Measurements from ENCODE around the gene MARK1. TPM values are rescaled to one million over a fixed set of nuclear protein-coding genes. Genes with fewer than 3 reads are reported as not detected.

Gene MARK1
- polyA plus RNA-seq, 1 of the 3 experiments (the other 2 are of a cell fraction) = 3.1 TPM

DNA sequence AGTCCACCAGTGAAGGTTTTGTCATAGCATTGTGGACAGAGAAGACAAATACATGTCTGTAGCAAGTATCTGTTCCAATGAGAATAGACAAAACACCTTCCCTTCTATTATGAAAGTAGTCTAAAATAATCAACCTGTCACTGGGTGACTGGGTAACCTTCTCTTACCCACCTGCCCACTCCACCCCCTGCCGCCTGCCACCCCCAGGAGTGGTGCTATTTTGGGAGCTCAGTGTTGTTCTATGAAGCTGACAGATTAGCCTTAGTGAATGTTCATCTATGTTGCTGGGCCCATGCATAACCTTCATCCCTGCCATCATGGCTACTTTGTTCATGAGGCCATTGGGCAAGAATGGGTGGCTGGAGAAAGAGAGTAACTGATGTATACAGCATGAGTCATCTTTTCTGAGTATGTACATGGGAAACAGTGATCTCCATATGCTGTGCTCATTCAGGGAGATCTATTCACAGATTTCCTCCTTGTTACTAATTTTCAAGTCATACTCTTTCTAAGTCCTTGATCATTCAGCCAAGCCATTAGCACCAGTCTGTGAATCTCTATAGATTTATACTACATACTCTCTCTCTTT, 24.8 kb downstream of the MARK1 start:
- CTCF ChIA-PET = no interaction called here
- POLR2A ChIA-PET = no interaction called here

GRCh38 chr1:220556641-220557040, 28.7 kb downstream of the MARK1 start:
- Histone ChIP-seq H3K9me2 (no peaks in the 10 kb centered on the region), H3K27ac (ENCODE audit: low read depth in 2 of 2, low read length in 1 of 2) (no peak overlapping the region), H3K9ac (no peak overlapping the region), H3F3A (replicated peaks; ENCODE audit: insufficient read depth) (peaks cover 5% of the 10 kb centered on the region), H3K27me3 (ENCODE audit: insufficient read depth) (no peaks in the 10 kb centered on the region), H3K79me2 (ENCODE audit: insufficient read depth) (no peaks in the 10 kb centered on the region), H3K4me1 (ENCODE audit: control insufficient read depth in 1 of 2, insufficient read depth in 2 of 2, low read depth in 1 of 2, low read length in 1 of 2) (peaks cover 0 to 6% of the 10 kb centered on the region in 2 experiments; a peak in 1 of 4 replicates), H4K20me1 (ENCODE audit: insufficient read depth) (no peaks in the 10 kb centered on the region), H3K4me2 (no peak overlapping the region), H3K36me3 (replicated peaks in 1 of 2; ENCODE audit: control insufficient read depth in 1 of 2, insufficient read depth in 2 of 2, low read length in 1 of 2) (no peaks in the 10 kb centered on the region), H3K4me3 (ENCODE audit: low read depth in 2 of 2, low read length in 1 of 2) (no peak overlapping the region), H3K9me3 (no peaks in the 10 kb centered on the region), H2AFZ (ENCODE audit: low read depth) (no peak overlapping the region)
- TF ChIP-seq CHD2 (IDR thresholded peaks at IDR 0.05; ENCODE audit: low read length, partially characterized antibody) (no peak), GATA2 (CRISPR knock-in tag; IDR thresholded peaks at IDR 0.05) (no peak)
- POLR2A ChIA-PET = no interaction called here
- CTCF ChIA-PET = interaction anchor here (1.4 kb wide), 1 partner anchor 9 kb away, joined by 3 read pairs; no protein-coding TSS in a partner anchor
- no peak for DNase-seq

More for the DNA sequence above, 24.8 kb downstream of the MARK1 start:
- H2AFZ ChIP-seq (ENCODE audit: low read depth) = no peak overlapping the region
- no peaks in the 10 kb centered on the region for H3K36me3 ChIP-seq (replicated peaks in 1 of 2; ENCODE audit: control insufficient read depth in 1 of 2, insufficient read depth in 2 of 2, low read length in 1 of 2)
- peaks cover 5% of the 10 kb centered on the region for H3F3A ChIP-seq (replicated peaks; ENCODE audit: insufficient read depth)
- no peak for DNase-seq
- no peaks in the 10 kb centered on the region for H3K27me3 ChIP-seq (ENCODE audit: insufficient read depth)
- H3K9me3 ChIP-seq = no peaks in the 10 kb centered on the region
- H3K4me2 ChIP-seq = no peak overlapping the region
- 100% methylated on average over 1 of the region's 1 CpG for WGBS (ENCODE audit: low lambda C conversion rate)
- H3K9ac ChIP-seq = no peak overlapping the region
- H3K79me2 ChIP-seq (ENCODE audit: insufficient read depth) = no peaks in the 10 kb centered on the region
- H3K4me1 ChIP-seq (ENCODE audit: control insufficient read depth in 1 of 2, insufficient read depth in 2 of 2, low read depth in 1 of 2, low read length in 1 of 2) = peaks cover 0 to 8% of the 10 kb centered on the region in 2 experiments; a peak in 1 of 4 replicates
- no peaks in the 10 kb centered on the region for H3K9me2 ChIP-seq
- H3K27ac ChIP-seq (ENCODE audit: low read depth in 2 of 2, low read length in 1 of 2) = no peak overlapping the region
- H3K4me3 ChIP-seq (ENCODE audit: low read depth in 2 of 2, low read length in 1 of 2) = no peak overlapping the region
- H4K20me1 ChIP-seq (ENCODE audit: insufficient read depth) = no peaks in the 10 kb centered on the region
- no peak for TF ChIP-seq SMC3 (IDR thresholded peaks at IDR 0.05; ENCODE audit: low read depth, low read length)
- peak; percentile 31; the same call in 1 of the 2 replicates for TF ChIP-seq FOSL2 (IDR thresholded peaks at IDR 0.05; ENCODE audit: borderline replicate concordance, low read depth)

DNA sequence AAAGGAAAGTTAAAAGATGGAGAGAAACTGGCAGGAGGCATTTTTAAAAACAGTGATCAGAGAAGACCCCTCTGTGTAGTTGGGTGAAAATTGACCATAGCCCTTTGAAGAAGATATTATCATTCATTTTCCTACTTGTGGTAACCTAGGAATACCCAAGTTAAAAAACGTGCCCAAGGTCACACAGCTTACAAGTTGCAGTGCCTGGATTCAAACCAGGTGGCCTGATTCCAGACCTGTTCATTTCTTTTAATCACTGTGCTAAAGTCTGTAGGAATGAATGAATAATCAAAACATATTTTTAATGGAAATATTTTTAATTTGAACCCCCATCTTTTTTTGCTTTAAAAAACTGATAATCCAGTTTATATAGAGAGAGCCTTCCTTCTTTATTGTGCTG, 35.6 kb downstream of the MARK1 start:
- WGBS (ENCODE audit: low lambda C conversion rate) = 50% methylated on average over 1 of the region's 1 CpG
- H3K79me2 ChIP-seq (ENCODE audit: insufficient read depth) = no peaks in the 10 kb centered on the region
- H3F3A ChIP-seq (replicated peaks; ENCODE audit: insufficient read depth) = no peaks in the 10 kb centered on the region
- H3K4me1 ChIP-seq (ENCODE audit: control insufficient read depth in 1 of 2, insufficient read depth in 2 of 2, low read depth in 1 of 2, low read length in 1 of 2) = peaks cover 0 to 12% of the 10 kb centered on the region in 2 experiments; a peak in 2 of 4 replicates
- H3K27me3 ChIP-seq (ENCODE audit: insufficient read depth) = no peaks in the 10 kb centered on the region
- no peak for TF ChIP-seq FOSL2 (IDR thresholded peaks at IDR 0.05; ENCODE audit: borderline replicate concordance, low read depth)
- TF ChIP-seq ELF1 (IDR thresholded peaks at IDR 0.05) = no peak
- no peak for TF ChIP-seq CTCF (IDR thresholded peaks at IDR 0.05)
- no peak for DNase-seq
- H3K36me3 ChIP-seq (replicated peaks in 1 of 2; ENCODE audit: control insufficient read depth in 1 of 2, insufficient read depth in 2 of 2, low read length in 1 of 2) = no peaks in the 10 kb centered on the region
- H3K27ac ChIP-seq (ENCODE audit: low read depth in 2 of 2, low read length in 1 of 2) = peak overlapping the region in 1 of 2 experiments; percentile 58; a peak in 2 of 4 replicates
- no peak overlapping the region for H2AFZ ChIP-seq (ENCODE audit: low read depth)
- H3K4me3 ChIP-seq (ENCODE audit: low read depth in 2 of 2, low read length in 1 of 2) = no peak overlapping the region
- POLR2A ChIA-PET = no interaction called here
- CTCF ChIA-PET = no interaction called here
- H3K9me3 ChIP-seq = no peaks in the 10 kb centered on the region
- no peak overlapping the region for H3K4me2 ChIP-seq
- H4K20me1 ChIP-seq (ENCODE audit: insufficient read depth) = no peaks in the 10 kb centered on the region
- no peak overlapping the region for H3K9ac ChIP-seq
- no peaks in the 10 kb centered on the region for H3K9me2 ChIP-seq

Measured in SK-N-SH (cell line).